Prostate gland (tissue), 2 donors: Measurements from ENCODE around the gene PEAK1.

Experiments
- CTCF ChIP-seq, 4 experiments: fragments of 200-600 bp in 2 of 4; fragments of 450-650 bp in 2 of 4; sonication (generic) in 2 of 4; IDR thresholded peaks; 1 replicate in 3 of 4; 2 replicates in 1 of 4; pipeline ENCODE4 v1.5.1; 2016 to 2019; ENCODE audit warnings: antibody characterized with exemption in 4 of 4, mild to moderate bottlenecking in 2 of 4, moderate library complexity in 2 of 4
- POLR2A ChIP-seq: fragments of 450-650 bp; IDR thresholded peaks from one replicate; pipeline ENCODE4 v1.6.1; 2016; ENCODE audit warnings: antibody characterized with exemption, mild to moderate bottlenecking

- TF ChIP-seq CTCF (IDR thresholded peaks at IDR 0.05) (no peak), POLR2A (no peak)
Observed at GRCh38 chr15:77180757-77181156, 239.1 kb downstream of the PEAK1 start.
